K562 (cell line): Measurements from ENCODE around the gene SLAMF9. TPM values are rescaled to one million over a fixed set of nuclear protein-coding genes. Genes with fewer than 3 reads are reported as not detected.

Experiments used
- DMBX1 ChIP-seq: fragments of 250-450 bp; sonication (Bioruptor Pico); IDR thresholded peaks from 2 replicates; pipeline ENCODE4 v1.8.0; 2022; ENCODE audit warnings: inconsistent platforms, mild to moderate bottlenecking, moderate library complexity, borderline replicate concordance
- ETV1 ChIP-seq: fragments of 450-650 bp; conservative IDR thresholded peaks from 2 replicates; pipeline ENCODE4 v1.6.1; 2016; ENCODE audit warnings: missing genetic modification characterization, control low read depth, low read depth, missing compliant biosample characterization
- ETV6 ChIP-seq, 3 experiments: fragments of 150-350 bp in 1 of 3; sonication (generic) in 1 of 3; formaldehyde crosslinking in 1 of 3; IDR thresholded peaks; 2 replicates each; pipeline versions ENCODE4 v1.6.1 to v1.8.0; 2014 to 2022; ENCODE audit warnings: borderline replicate concordance in 2 of 3, low read depth in 2 of 3, antibody characterized with exemption in 1 of 3, low read length in 1 of 3, mild to moderate bottlenecking in 1 of 3, missing genetic modification reagents in 1 of 3
- HCFC1 ChIP-seq: IDR thresholded peaks from 2 replicates; pipeline ENCODE4 v1.6.1; 2012; ENCODE audit warnings: low read depth, low read length, improper control_type of control experiment
- KAT8 ChIP-seq: fragments of 450-650 bp; IDR thresholded peaks from 2 replicates; pipeline ENCODE4 v1.6.1; 2016; ENCODE audit warnings: low read depth, mild to moderate bottlenecking
- KDM5B ChIP-seq: fragments of 200-600 bp; sonication (generic); IDR thresholded peaks from 2 replicates; pipeline ENCODE4 v1.6.1; 2012; ENCODE audit warnings: low read depth, mild to moderate bottlenecking, moderate library complexity, low read length, control low read depth, inconsistent platforms; ENCODE audit not compliant: insufficient replicate concordance
- MTA1 ChIP-seq: fragments of 450-650 bp; IDR thresholded peaks from 2 replicates; pipeline ENCODE4 v1.6.1; 2017; ENCODE audit warnings: borderline replicate concordance
- NFE2 ChIP-seq: IDR thresholded peaks from 2 replicates; pipeline ENCODE4 v1.6.1; 2014; ENCODE audit warnings: antibody characterized with exemption, low read depth
- RBFOX2 ChIP-seq: fragments of 200-400 bp; formaldehyde crosslinking; IDR thresholded peaks from 2 replicates; pipeline ENCODE4 v1.6.1; 2017; ENCODE audit warnings: low read depth, mild to moderate bottlenecking, low read length, moderate library complexity
- TCF3 ChIP-seq: sonication (generic); formaldehyde crosslinking; IDR thresholded peaks from 2 replicates; pipeline ENCODE4 v1.4.0; 2020; ENCODE audit warnings: mild to moderate bottlenecking, missing genetic modification reagents
- TRIM24 ChIP-seq, 2 experiments: fragments of 450-650 bp; IDR thresholded peaks; 2 replicates each; pipeline ENCODE4 v1.6.1; 2016
- ZFP36 ChIP-seq: fragments of 150-350 bp; IDR thresholded peaks from 2 replicates; pipeline ENCODE4 v1.6.1; 2018; ENCODE audit warnings: low read length, low read depth; ENCODE audit not compliant: partially characterized antibody
- ZNF79 ChIP-seq: fragments of 250-450 bp; sonication (Bioruptor Pico); IDR thresholded peaks from 2 replicates; pipeline ENCODE4 v1.4.0; 2020; ENCODE audit warnings: low read depth, mild to moderate bottlenecking, moderate library complexity
- polyA plus RNA-seq, 8 experiments: library from polyadenylated mRNA; depleted of rRNA in 4 of 8; stranded (reverse) in 5 of 8; unstranded in 3 of 8; fragments of >200 nt; fragmentation: Nextera tagmentation in 2 of 8; fragmentation: Illumina TruSeq in 1 of 8; extraction: Ambion mirVana in 2 of 8; extraction: Trizol in 1 of 8; gene quantifications; 2 replicates each; pipeline versions ENCODE4 v1.2.1 to v1.2.3, GENCODE V29; 2011 to 2014; ENCODE audit warnings: inconsistent platforms in 1 of 8, missing spikeins in 1 of 8
- total RNA-seq, 7 experiments: library from RNA; depleted of rRNA in 6 of 7; stranded (reverse); fragments of >200 nt in 6 of 7; fragmentation: Illumina TruSeq in 2 of 7; extraction: Trizol in 2 of 7; gene quantifications; 2 replicates each; pipeline versions ENCODE4 v1.2.1 to v1.2.3, GENCODE V29; 2011 to 2021; ENCODE audit warnings: low replicate concordance in 1 of 7
- TF ChIP-seq, protein P1 (sequence below): sonication (generic); formaldehyde crosslinking; IDR thresholded peaks from 2 replicates; pipeline ENCODE4 v1.8.1; 2023; ENCODE audit warnings: missing genetic modification reagents, mild to moderate bottlenecking, borderline replicate concordance
- TF ChIP-seq, protein P2 (sequence below): fragments of 450-650 bp; IDR thresholded peaks from 2 replicates; pipeline ENCODE4 v1.6.1; 2016
- TF ChIP-seq, protein P3 (sequence below): fragments of 450-650 bp; formaldehyde crosslinking; IDR thresholded peaks from 2 replicates; pipeline ENCODE4 v1.4.0; 2020; ENCODE audit warnings: mild to moderate bottlenecking, moderate library complexity
- TF ChIP-seq, protein P4 (sequence below): fragments of 450-650 bp; IDR thresholded peaks from 2 replicates; pipeline ENCODE4 v1.7.0; 2016; ENCODE audit warnings: borderline replicate concordance

Gene SLAMF9
- total and polyA plus RNA-seq, 9 of the 15 experiments (the other 6 are each of a cell fraction or from before 2014, with no cell fraction given) = 0.13 to 0.21 TPM; not detected in 7

DNA sequence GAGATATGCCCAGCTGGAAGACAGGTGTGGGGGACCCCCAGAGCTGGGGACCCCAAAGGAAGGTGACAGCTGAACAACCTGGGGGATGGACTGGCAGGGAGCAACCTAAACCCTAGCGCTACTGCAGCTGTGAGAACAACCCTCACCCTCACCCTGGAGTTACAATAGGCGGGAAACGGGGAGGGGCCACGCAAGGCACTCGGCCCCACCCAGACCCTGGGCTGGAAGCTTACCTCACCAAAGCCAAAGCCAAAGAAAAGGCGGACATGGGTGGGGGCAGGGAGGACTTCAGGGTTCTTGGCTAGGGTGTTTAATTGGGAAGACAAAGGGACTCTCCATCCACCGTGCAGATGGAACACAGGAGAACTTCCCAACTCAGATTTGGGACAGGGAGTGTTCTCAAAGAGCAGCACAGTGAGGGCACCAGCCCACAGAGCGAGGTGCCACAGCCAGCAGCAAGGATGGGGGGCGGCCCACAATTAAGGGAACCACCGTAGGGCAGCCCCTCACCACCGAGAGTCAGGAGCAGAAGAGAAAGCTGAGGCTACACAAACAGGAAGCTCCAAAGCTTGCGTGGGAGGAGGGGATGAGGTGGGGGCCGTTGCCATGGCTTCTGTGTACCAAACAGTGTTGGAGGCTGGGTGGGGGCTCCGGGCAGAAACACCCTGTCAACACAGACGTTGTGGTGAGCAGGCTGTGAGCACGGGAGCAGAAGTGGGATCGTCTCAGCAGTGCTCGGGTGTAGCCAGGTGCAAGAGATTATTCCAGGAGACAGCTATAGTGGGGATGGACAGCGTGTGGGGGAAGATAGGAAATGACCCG, 30.6 kb downstream of the SLAMF9 start (continued):
- peak in 1 of 2 experiments; percentile 13; a peak in 2 of 4 replicates for TF ChIP-seq ETV6 (IDR thresholded peaks at IDR 0.05; ENCODE audit: borderline replicate concordance in 1 of 2, low read depth in 2 of 2, low read length in 1 of 2)
- 0 out of 2 replicates have a peak, but pooled peaks have one; percentile 23 for TF ChIP-seq ETV6 (CRISPR knock-in tag; IDR thresholded peaks at IDR 0.05; ENCODE audit: borderline replicate concordance)
- TF ChIP-seq DMBX1 (CRISPR knock-in tag) = no peak
- 0 out of 2 replicates have a peak, but pooled peaks have one; percentile 2 for TF ChIP-seq HCFC1
- TF ChIP-seq RBFOX2 = peak; percentile 71
- TF ChIP-seq, protein P1, sequence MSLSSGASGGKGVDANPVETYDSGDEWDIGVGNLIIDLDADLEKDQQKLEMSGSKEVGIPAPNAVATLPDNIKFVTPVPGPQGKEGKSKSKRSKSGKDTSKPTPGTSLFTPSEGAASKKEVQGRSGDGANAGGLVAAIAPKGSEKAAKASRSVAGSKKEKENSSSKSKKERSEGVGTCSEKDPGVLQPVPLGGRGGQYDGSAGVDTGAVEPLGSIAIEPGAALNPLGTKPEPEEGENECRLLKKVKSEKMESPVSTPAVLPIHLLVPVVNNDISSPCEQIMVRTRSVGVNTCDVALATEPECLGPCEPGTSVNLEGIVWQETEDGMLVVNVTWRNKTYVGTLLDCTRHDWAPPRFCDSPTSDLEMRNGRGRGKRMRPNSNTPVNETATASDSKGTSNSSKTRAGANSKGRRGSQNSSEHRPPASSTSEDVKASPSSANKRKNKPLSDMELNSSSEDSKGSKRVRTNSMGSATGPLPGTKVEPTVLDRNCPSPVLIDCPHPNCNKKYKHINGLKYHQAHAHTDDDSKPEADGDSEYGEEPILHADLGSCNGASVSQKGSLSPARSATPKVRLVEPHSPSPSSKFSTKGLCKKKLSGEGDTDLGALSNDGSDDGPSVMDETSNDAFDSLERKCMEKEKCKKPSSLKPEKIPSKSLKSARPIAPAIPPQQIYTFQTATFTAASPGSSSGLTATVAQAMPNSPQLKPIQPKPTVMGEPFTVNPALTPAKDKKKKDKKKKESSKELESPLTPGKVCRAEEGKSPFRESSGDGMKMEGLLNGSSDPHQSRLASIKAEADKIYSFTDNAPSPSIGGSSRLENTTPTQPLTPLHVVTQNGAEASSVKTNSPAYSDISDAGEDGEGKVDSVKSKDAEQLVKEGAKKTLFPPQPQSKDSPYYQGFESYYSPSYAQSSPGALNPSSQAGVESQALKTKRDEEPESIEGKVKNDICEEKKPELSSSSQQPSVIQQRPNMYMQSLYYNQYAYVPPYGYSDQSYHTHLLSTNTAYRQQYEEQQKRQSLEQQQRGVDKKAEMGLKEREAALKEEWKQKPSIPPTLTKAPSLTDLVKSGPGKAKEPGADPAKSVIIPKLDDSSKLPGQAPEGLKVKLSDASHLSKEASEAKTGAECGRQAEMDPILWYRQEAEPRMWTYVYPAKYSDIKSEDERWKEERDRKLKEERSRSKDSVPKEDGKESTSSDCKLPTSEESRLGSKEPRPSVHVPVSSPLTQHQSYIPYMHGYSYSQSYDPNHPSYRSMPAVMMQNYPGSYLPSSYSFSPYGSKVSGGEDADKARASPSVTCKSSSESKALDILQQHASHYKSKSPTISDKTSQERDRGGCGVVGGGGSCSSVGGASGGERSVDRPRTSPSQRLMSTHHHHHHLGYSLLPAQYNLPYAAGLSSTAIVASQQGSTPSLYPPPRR = peak; percentile 6; the same call in 1 of the 2 replicates
- TF ChIP-seq KAT8 = no peak
- no peak for TF ChIP-seq NFE2
- TF ChIP-seq, protein P2, sequence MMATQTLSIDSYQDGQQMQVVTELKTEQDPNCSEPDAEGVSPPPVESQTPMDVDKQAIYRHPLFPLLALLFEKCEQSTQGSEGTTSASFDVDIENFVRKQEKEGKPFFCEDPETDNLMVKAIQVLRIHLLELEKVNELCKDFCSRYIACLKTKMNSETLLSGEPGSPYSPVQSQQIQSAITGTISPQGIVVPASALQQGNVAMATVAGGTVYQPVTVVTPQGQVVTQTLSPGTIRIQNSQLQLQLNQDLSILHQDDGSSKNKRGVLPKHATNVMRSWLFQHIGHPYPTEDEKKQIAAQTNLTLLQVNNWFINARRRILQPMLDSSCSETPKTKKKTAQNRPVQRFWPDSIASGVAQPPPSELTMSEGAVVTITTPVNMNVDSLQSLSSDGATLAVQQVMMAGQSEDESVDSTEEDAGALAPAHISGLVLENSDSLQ = peak; percentile 21; the same call in 1 of the 2 replicates
- TF ChIP-seq, protein P3, sequence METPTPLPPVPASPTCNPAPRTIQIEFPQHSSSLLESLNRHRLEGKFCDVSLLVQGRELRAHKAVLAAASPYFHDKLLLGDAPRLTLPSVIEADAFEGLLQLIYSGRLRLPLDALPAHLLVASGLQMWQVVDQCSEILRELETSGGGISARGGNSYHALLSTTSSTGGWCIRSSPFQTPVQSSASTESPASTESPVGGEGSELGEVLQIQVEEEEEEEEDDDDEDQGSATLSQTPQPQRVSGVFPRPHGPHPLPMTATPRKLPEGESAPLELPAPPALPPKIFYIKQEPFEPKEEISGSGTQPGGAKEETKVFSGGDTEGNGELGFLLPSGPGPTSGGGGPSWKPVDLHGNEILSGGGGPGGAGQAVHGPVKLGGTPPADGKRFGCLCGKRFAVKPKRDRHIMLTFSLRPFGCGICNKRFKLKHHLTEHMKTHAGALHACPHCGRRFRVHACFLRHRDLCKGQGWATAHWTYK = no peak
- TF ChIP-seq TRIM24 (IDR thresholded peaks at IDR 0.05) = peak in 1 of 2 experiments; percentile 61; a peak in 1 of 4 replicates
- TF ChIP-seq MTA1 = 0 out of 2 replicates have a peak, but pooled peaks have one; percentile 9
- peak; percentile 23 for TF ChIP-seq KDM5B
- no peak for TF ChIP-seq ZNF79 (CRISPR knock-in tag)
- no peak for TF ChIP-seq ZFP36
- TF ChIP-seq, protein P4, sequence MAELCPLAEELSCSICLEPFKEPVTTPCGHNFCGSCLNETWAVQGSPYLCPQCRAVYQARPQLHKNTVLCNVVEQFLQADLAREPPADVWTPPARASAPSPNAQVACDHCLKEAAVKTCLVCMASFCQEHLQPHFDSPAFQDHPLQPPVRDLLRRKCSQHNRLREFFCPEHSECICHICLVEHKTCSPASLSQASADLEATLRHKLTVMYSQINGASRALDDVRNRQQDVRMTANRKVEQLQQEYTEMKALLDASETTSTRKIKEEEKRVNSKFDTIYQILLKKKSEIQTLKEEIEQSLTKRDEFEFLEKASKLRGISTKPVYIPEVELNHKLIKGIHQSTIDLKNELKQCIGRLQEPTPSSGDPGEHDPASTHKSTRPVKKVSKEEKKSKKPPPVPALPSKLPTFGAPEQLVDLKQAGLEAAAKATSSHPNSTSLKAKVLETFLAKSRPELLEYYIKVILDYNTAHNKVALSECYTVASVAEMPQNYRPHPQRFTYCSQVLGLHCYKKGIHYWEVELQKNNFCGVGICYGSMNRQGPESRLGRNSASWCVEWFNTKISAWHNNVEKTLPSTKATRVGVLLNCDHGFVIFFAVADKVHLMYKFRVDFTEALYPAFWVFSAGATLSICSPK = no peak
- TF ChIP-seq TCF3 = peak; percentile 57
- TF ChIP-seq ETV1 (tag) = peak; percentile 77
